Stimulated activated CD4-positive, alpha-beta T cell treated with anti-CD3 and anti-CD28 coated beads, TNF-alpha, amount 100 ng/mL, for 4 hours (primary cell): ENCODE data around the gene ITGA8.

Experiments
- DNase-seq, 3 experiments: peaks; one replicate each; pipeline ENCODE4 v3.0.0-alpha.2; 2020; ENCODE audit warnings: low read depth in 3 of 3

ITGA8 gene

GRCh38 chr10:15735763-15736162, 16.0 kb upstream of the ITGA8 start:
- no peak for DNase-seq

GRCh38 chr10:15730341-15730740, 10.6 kb upstream of the ITGA8 start:
- no peak for DNase-seq

- DNase-seq = no peak
These were observed 10.2 kb upstream of the ITGA8 start for GRCh38 chr10:15729890-15730289.

- no peak for DNase-seq
These were observed 6.3 kb upstream of the ITGA8 start for GRCh38 chr10:15726042-15726441.

GRCh38 chr10:15725603-15726002, 5.9 kb upstream of the ITGA8 start:
- no peak for DNase-seq

- DNase-seq = no peak
These were observed 5.0 kb upstream of the ITGA8 start for GRCh38 chr10:15724683-15725082.

GRCh38 chr10:15723803-15724202, 4.1 kb upstream of the ITGA8 start:
- no peak for DNase-seq

- no peak for DNase-seq
These were observed 1.0 kb upstream of the ITGA8 start for GRCh38 chr10:15720635-15721287.

GRCh38 chr10:15719049-15719898, 448 bp downstream of the ITGA8 start:
- DNase-seq = no peak

- DNase-seq = no peak
These were observed 1.1 kb downstream of the ITGA8 start for GRCh38 chr10:15718694-15719048.

GRCh38 chr10:15715619-15716227, 4.0 kb downstream of the ITGA8 start:
- no peak for DNase-seq

GRCh38 chr10:15714847-15715246, 4.9 kb downstream of the ITGA8 start:
- no peak for DNase-seq

- no peak for DNase-seq
These were observed 6.8 kb downstream of the ITGA8 start for GRCh38 chr10:15712883-15713282.

- no peak for DNase-seq
These were observed 9.3 kb downstream of the ITGA8 start for GRCh38 chr10:15710455-15710854.

GRCh38 chr10:15705298-15705697, 14.4 kb downstream of the ITGA8 start:
- no peak for DNase-seq

GRCh38 chr10:15704581-15704968, 15.1 kb downstream of the ITGA8 start:
- DNase-seq = no peak

GRCh38 chr10:15703944-15704580, 15.7 kb downstream of the ITGA8 start:
- no peak for DNase-seq

- no peak for DNase-seq
These were observed 16.4 kb downstream of the ITGA8 start for GRCh38 chr10:15703151-15703880.

- no peak for DNase-seq
These were observed 19.5 kb downstream of the ITGA8 start for GRCh38 chr10:15700078-15700674.

- no peak for DNase-seq
These were observed 23.9 kb downstream of the ITGA8 start for GRCh38 chr10:15695852-15696251.

- no peak for DNase-seq
These were observed 29.7 kb downstream of the ITGA8 start for GRCh38 chr10:15690031-15690430.
